Peyer's patch (tissue), 4 donors: ENCODE data around the gene PEX5L. TPM values are rescaled to one million over a fixed set of nuclear protein-coding genes. Genes with fewer than 3 reads are reported as not detected.

Experiments used
- DNase-seq, 3 donors: peaks; one replicate each; pipeline ENCODE4 v3.0.0-alpha.2; 2017 to 2019
- H3K27ac ChIP-seq, 4 donors: fragments of 200-600 bp; sonication (generic); one replicate each; pipeline ENCODE4 v1.5.1; 2016 to 2019
- H3K27me3 ChIP-seq, 2 donors: fragments of 200-600 bp; sonication (generic); one replicate each; pipeline ENCODE4 v1.5.1; 2019
- H3K36me3 ChIP-seq, 3 donors: fragments of 200-600 bp; sonication (generic); one replicate each; pipeline ENCODE4 v1.5.1; 2016 to 2019
- H3K4me1 ChIP-seq, 4 donors: fragments of 200-600 bp; sonication (generic); one replicate each; pipeline ENCODE4 v1.5.1; 2016 to 2019
- H3K4me3 ChIP-seq, 4 donors: fragments of 200-600 bp; sonication (generic); 1 replicate in 3 of 4; 2 replicates in 1 of 4; pipeline ENCODE4 v1.5.1; 2016 to 2019; ENCODE audit warnings: mild to moderate bottlenecking in 1 of 4
- H3K9me3 ChIP-seq, 4 donors: fragments of 200-600 bp; sonication (generic); one replicate each; pipeline ENCODE4 v1.5.1; 2016 to 2019; ENCODE audit warnings: mild to moderate bottlenecking in 1 of 4
- CTCF ChIP-seq, 6 experiments: fragments of 450-650 bp in 4 of 6; fragments of 200-600 bp in 2 of 6; sonication (generic) in 1 of 6; IDR thresholded peaks; one replicate each; pipeline ENCODE4 v1.5.1; 2017 to 2019; ENCODE audit warnings: antibody characterized with exemption in 6 of 6, mild to moderate bottlenecking in 3 of 6, moderate library complexity in 1 of 6
- POLR2A ChIP-seq, 2 donors: fragments of 450-650 bp; IDR thresholded peaks; one replicate each; pipeline ENCODE4 v1.5.1; 2017; ENCODE audit warnings: antibody characterized with exemption in 2 of 2, mild to moderate bottlenecking in 2 of 2, moderate library complexity in 2 of 2
- total RNA-seq, 4 donors: library from RNA; depleted of rRNA; stranded (reverse); fragments of >200 nt; gene quantifications; one replicate each; pipeline ENCODE4 v1.1.0, GENCODE V29; 2016

Gene PEX5L
- total RNA-seq, 4 donors from 2014 or later: not detected

GRCh38 chr3:179867961-179868360, 168.8 kb downstream of the PEX5L start:
- H3K27ac ChIP-seq: no peak overlapping the region
- DNase-seq: no peak
- no peaks in the 10 kb centered on the region for H3K36me3 ChIP-seq
- H3K4me1 ChIP-seq: no peaks in the 10 kb centered on the region
- H3K27me3 ChIP-seq: no peaks in the 10 kb centered on the region
- no peak overlapping the region for H3K4me3 ChIP-seq
- no peak for TF ChIP-seq CTCF (IDR thresholded peaks at IDR 0.05)
- TF ChIP-seq POLR2A (IDR thresholded peaks at IDR 0.05): no peak
- H3K9me3 ChIP-seq: no peaks in the 10 kb centered on the region

GRCh38 chr3:179865861-179866505, 170.8 kb downstream of the PEX5L start:
- H3K27me3 ChIP-seq: no peaks in the 10 kb centered on the region
- H3K27ac ChIP-seq: no peak overlapping the region
- no peak for DNase-seq
- H3K9me3 ChIP-seq: no peaks in the 10 kb centered on the region
- no peaks in the 10 kb centered on the region for H3K36me3 ChIP-seq
- no peak for TF ChIP-seq CTCF (IDR thresholded peaks at IDR 0.05)
- TF ChIP-seq POLR2A (IDR thresholded peaks at IDR 0.05): no peak
- H3K4me3 ChIP-seq: no peak overlapping the region
- H3K4me1 ChIP-seq: no peaks in the 10 kb centered on the region

GRCh38 chr3:179861953-179862352, 174.8 kb downstream of the PEX5L start:
- Histone ChIP-seq H3K4me1 (no peaks in the 10 kb centered on the region), H3K27ac (no peak overlapping the region), H3K36me3 (no peaks in the 10 kb centered on the region), H3K27me3 (no peaks in the 10 kb centered on the region), H3K4me3 (no peak overlapping the region), H3K9me3 (no peaks in the 10 kb centered on the region)
- TF ChIP-seq POLR2A (IDR thresholded peaks at IDR 0.05) (no peak), CTCF (IDR thresholded peaks at IDR 0.05) (no peak)
- DNase-seq: no peak

- Histone ChIP-seq H3K27ac (no peak overlapping the region), H3K4me3 (no peak overlapping the region), H3K27me3 (no peaks in the 10 kb centered on the region), H3K9me3 (no peaks in the 10 kb centered on the region), H3K36me3 (no peaks in the 10 kb centered on the region), H3K4me1 (no peaks in the 10 kb centered on the region)
- TF ChIP-seq POLR2A (IDR thresholded peaks at IDR 0.05) (no peak), CTCF (IDR thresholded peaks at IDR 0.05) (no peak)
- no peak for DNase-seq
These were observed 175.4 kb downstream of the PEX5L start for GRCh38 chr3:179861292-179861691.

GRCh38 chr3:179860275-179861107, 176.2 kb downstream of the PEX5L start:
- Histone ChIP-seq H3K27ac (no peak overlapping the region), H3K9me3 (no peaks in the 10 kb centered on the region)
- no peak for TF ChIP-seq POLR2A (IDR thresholded peaks at IDR 0.05)
- TF ChIP-seq CTCF (IDR thresholded peaks at IDR 0.05): no peak

More at GRCh38 chr3:179860275-179861107, 176.2 kb downstream of the PEX5L start:
- no peaks in the 10 kb centered on the region for H3K36me3 ChIP-seq
- no peak for DNase-seq
- no peak overlapping the region for H3K4me3 ChIP-seq
- H3K27me3 ChIP-seq: no peaks in the 10 kb centered on the region
- H3K4me1 ChIP-seq: no peaks in the 10 kb centered on the region
